B cell (primary cell): ENCODE data around the gene ARHGEF4. TPM values are rescaled to one million over a fixed set of nuclear protein-coding genes. Genes with fewer than 3 reads are reported as not detected.

Experiments
- ATAC-seq: fragments of 200-7000 bp; cut with Tn5 transposase; one replicate; pipeline ENCODE4 v1.10.0; 2021; ENCODE audit warnings: low read depth, mild to moderate bottlenecking, moderate number of reproducible peaks, moderate library complexity
- CTCF ChIA-PET: fragments of 350-600 bp; sonication (Branson Sonifier 250); formaldehyde crosslinking; loops from one replicate; lab custom pipeline; 2021; ENCODE audit warnings: antibody characterized with exemption, inconsistent platforms; lab: Charles Lee
- POLR2A ChIA-PET: fragments of 350-600 bp; sonication (Branson Sonifier 250); formaldehyde crosslinking; loops from one replicate; lab custom pipeline; 2021; ENCODE audit warnings: antibody characterized with exemption; lab: Charles Lee
- DNase-seq: peaks from one replicate; pipeline ENCODE4 v3.0.0; 2013
- H2AFZ ChIP-seq: 2 replicates; pipeline ENCODE4 v1.6.1; 2012; ENCODE audit warnings: mild to moderate bottlenecking, low read depth, low read length; ENCODE audit not compliant: insufficient read depth, poor library complexity, severe bottlenecking
- H3K27ac ChIP-seq, 2 donors: 1 replicate in 1 of 2; 2 replicates in 1 of 2; pipeline ENCODE4 v1.5.1; 2012 to 2013; ENCODE audit warnings: low read length in 2 of 2, mild to moderate bottlenecking in 2 of 2, moderate library complexity in 1 of 2
- H3K27me3 ChIP-seq, 4 experiments: fragments of 200-600 bp in 1 of 4; sonication (generic) in 1 of 4; replicated peaks in 1 of 4; 1 replicate in 2 of 4; 2 replicates in 2 of 4; pipeline versions ENCODE4 v1.6.1 to v1.7.0; 2013 to 2016; ENCODE audit warnings: low read length in 3 of 4, mild to moderate bottlenecking in 2 of 4, mixed read lengths in 1 of 4, moderate library complexity in 1 of 4; ENCODE audit not compliant: insufficient read depth in 4 of 4, control insufficient read depth in 3 of 4; ENCODE audit errors: control extremely low read depth in 1 of 4
- H3K36me3 ChIP-seq, 2 experiments: replicated peaks in 1 of 2; 1 replicate in 1 of 2; 2 replicates in 1 of 2; pipeline versions ENCODE4 v1.6.1 to v1.7.1; 2013; ENCODE audit warnings: low read length in 1 of 2; ENCODE audit not compliant: insufficient read depth in 2 of 2, control insufficient read depth in 1 of 2; ENCODE audit errors: control extremely low read depth in 1 of 2, extremely low read depth in 1 of 2
- H3K4me1 ChIP-seq, 2 donors: fragments of 200-600 bp in 1 of 2; sonication (generic) in 1 of 2; 1 replicate in 1 of 2; 2 replicates in 1 of 2; pipeline versions ENCODE4 v1.5.1 to v1.6.1; 2013 to 2017; ENCODE audit warnings: low read length in 2 of 2; ENCODE audit not compliant: control insufficient read depth in 2 of 2, insufficient read depth in 2 of 2
- H3K4me2 ChIP-seq: replicated peaks from 2 replicates; pipeline ENCODE3; 2012; ENCODE audit warnings: mild to moderate bottlenecking, low read depth, low read length; ENCODE audit not compliant: poor library complexity, severe bottlenecking
- H3K4me3 ChIP-seq, 5 experiments: fragments of 200-600 bp in 1 of 5; sonication (generic) in 1 of 5; 1 replicate in 3 of 5; 2 replicates in 2 of 5; pipeline versions ENCODE4 v1.5.1 to v1.7.0; 2011 to 2016; ENCODE audit warnings: low read length in 4 of 5, mild to moderate bottlenecking in 4 of 5, low read depth in 2 of 5, control low read depth in 1 of 5, moderate library complexity in 1 of 5; ENCODE audit not compliant: insufficient read depth in 1 of 5; ENCODE audit errors: control extremely low read depth in 1 of 5, extremely low read depth in 1 of 5
- H3K79me2 ChIP-seq: fragments of 200-600 bp; sonication (generic); one replicate; pipeline ENCODE4 v1.6.0; 2016; ENCODE audit warnings: low read length; ENCODE audit not compliant: control insufficient read depth, insufficient read depth
- H3K9ac ChIP-seq: fragments of 200-600 bp; sonication (generic); 2 replicates; pipeline ENCODE4 v1.6.1; 2017; ENCODE audit warnings: mild to moderate bottlenecking, low read length, moderate library complexity
- H3K9me3 ChIP-seq, 3 donors: one replicate each; pipeline versions ENCODE4 v1.6.1 to v1.7.1; 2013; ENCODE audit warnings: low read length in 2 of 3; ENCODE audit not compliant: control insufficient read depth in 2 of 3, insufficient read depth in 1 of 3; ENCODE audit errors: control extremely low read depth in 1 of 3
- H4K20me1 ChIP-seq: 2 replicates; pipeline ENCODE4 v1.6.0; 2012; ENCODE audit warnings: mild to moderate bottlenecking, low read length; ENCODE audit not compliant: insufficient read depth, control insufficient read depth, poor library complexity, severe bottlenecking
- H3K27ac Mint-ChIP-seq: one replicate; pipeline ENCODE4 v1.8.0; 2021; ENCODE audit warnings: mixed read lengths
- H3K27me3 Mint-ChIP-seq: one replicate; pipeline ENCODE4 v1.8.0; 2021; ENCODE audit warnings: mixed read lengths
- H3K4me1 Mint-ChIP-seq: one replicate; pipeline ENCODE4 v1.8.0; 2021; ENCODE audit warnings: mixed read lengths
- H3K4me3 Mint-ChIP-seq: one replicate; pipeline ENCODE4 v1.8.0; 2021; ENCODE audit warnings: mixed read lengths
- H3K9me3 Mint-ChIP-seq: one replicate; pipeline ENCODE4 v1.8.0; 2022; ENCODE audit warnings: mixed read lengths; ENCODE audit not compliant: insufficient read depth
- CTCF ChIP-seq: fragments of 200-600 bp; IDR thresholded peaks from one replicate; pipeline ENCODE4 v1.8.0; 2022; ENCODE audit warnings: antibody characterized with exemption, mild to moderate bottlenecking
- EZH2 ChIP-seq: IDR thresholded peaks from 2 replicates; pipeline ENCODE4 v1.6.1; 2012; ENCODE audit warnings: borderline replicate concordance, low read depth, mild to moderate bottlenecking, moderate library complexity, low read length; ENCODE audit not compliant: insufficient read depth, poor library complexity, severe bottlenecking
- WGBS: methylation state at CpG from one replicate; pipeline ENCODE4 v1.1.5; 2013; ENCODE audit warnings: missing lambda C conversion rate; ENCODE audit not compliant: insufficient coverage; 5-methylcytosine and 5-hydroxymethylcytosine counted together
- intact Hi-C: fragments of 100-400 bp; cut with micrococcal nuclease; formaldehyde crosslinking; loops from one replicate; pipeline ENCODE4 v1.10.0; 2022
- polyA plus RNA-seq: library from polyadenylated mRNA; depleted of rRNA; stranded (reverse); fragments of >200 nt; gene quantifications from 2 replicates; pipeline ENCODE4 v1.2.3, GENCODE V29; 2012
- total RNA-seq, 2 donors: library from RNA; stranded (reverse); fragments of 120-200 nt in 1 of 2; gene quantifications; 1 replicate in 1 of 2; 2 replicates in 1 of 2; pipeline versions ENCODE4 v1.2.3 to v1.2.4, GENCODE V29; 2013 to 2022

The ARHGEF4 gene
- total and polyA plus RNA-seq, 2 donors (not counting 1 experiment from before 2014, with no cell fraction given) = 2.1 TPM; not detected in 1

- no peak overlapping the region for H3K4me3 Mint-ChIP-seq
- peaks cover 5% of the 10 kb centered on the region for H3K4me1 Mint-ChIP-seq
- Histone ChIP-seq H3K36me3 (peaks cover 0 to 85% of the 10 kb centered on the region in 2 experiments), H3K79me2 (peaks cover 47% of the 10 kb centered on the region), H3K4me2 (no peak overlapping the region), H3K27me3 (no peaks in the 10 kb centered on the region), H3K27ac (no peak overlapping the region), H2AFZ (no peak overlapping the region), H3K4me3 (no peak overlapping the region), H4K20me1 (peaks cover 80% of the 10 kb centered on the region), H3K4me1 (no peaks in the 10 kb centered on the region), H3K9me3 (no peaks in the 10 kb centered on the region), H3K9ac (no peak overlapping the region)
- no peak overlapping the region for H3K27ac Mint-ChIP-seq
- CTCF ChIA-PET = no interaction called here
- DNase-seq = no peak
- H3K27me3 Mint-ChIP-seq = no peaks in the 10 kb centered on the region
- H3K9me3 Mint-ChIP-seq = no peaks in the 10 kb centered on the region
- POLR2A ChIA-PET = no interaction called here
- 100% methylated on average over 3 of the region's 5 CpGs for WGBS
- no peak for TF ChIP-seq CTCF
- no peak for TF ChIP-seq EZH2
- no peak for ATAC-seq
- intact Hi-C loops = no loop called here
Measured at GRCh38 chr2:131056204-131056931, 219.7 kb downstream of the ARHGEF4 start.

DNA sequence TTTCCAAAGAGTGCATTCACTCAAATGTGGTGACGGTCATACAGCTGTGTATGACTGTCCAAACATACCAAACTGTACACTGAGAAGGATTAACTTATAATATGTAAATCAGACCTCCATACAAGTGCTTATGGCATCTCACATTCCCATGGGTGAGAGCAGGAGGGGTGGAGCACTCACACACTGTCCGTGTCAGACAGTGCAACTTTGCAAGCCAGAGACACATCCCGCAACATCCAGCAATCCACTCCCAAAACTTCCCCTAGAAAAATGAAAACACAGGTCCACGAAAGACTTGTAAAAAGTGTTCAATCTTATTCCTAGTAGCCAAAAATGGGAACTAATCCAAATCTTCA lies 220.2 kb downstream of the ARHGEF4 start:
- H3K4me2 ChIP-seq = no peak overlapping the region
- peaks cover 0 to 82% of the 10 kb centered on the region in 2 experiments for H3K36me3 ChIP-seq
- Mint-ChIP-seq H3K27me3 (no peaks in the 10 kb centered on the region), H3K27ac (no peak overlapping the region), H3K9me3 (no peaks in the 10 kb centered on the region), H3K4me3 (no peak overlapping the region), H3K4me1 (peaks cover 5% of the 10 kb centered on the region)
- intact Hi-C loops = no loop called here
- no peak for DNase-seq
- no peaks in the 10 kb centered on the region for H3K9me3 ChIP-seq
- H3K9ac ChIP-seq = no peak overlapping the region
- POLR2A ChIA-PET = no interaction called here
- H3K27me3 ChIP-seq = no peaks in the 10 kb centered on the region
- H3K4me3 ChIP-seq = no peak overlapping the region
- H3K4me1 ChIP-seq = no peaks in the 10 kb centered on the region
- H2AFZ ChIP-seq = no peak overlapping the region
- TF ChIP-seq CTCF (no peak), EZH2 (no peak)
- no peak overlapping the region for H3K27ac ChIP-seq
- H4K20me1 ChIP-seq = peaks cover 79% of the 10 kb centered on the region
- H3K79me2 ChIP-seq = peaks cover 52% of the 10 kb centered on the region
- 96% methylated on average over 2 of the region's 4 CpGs for WGBS
- no peak for ATAC-seq
- CTCF ChIA-PET = interaction anchor here (0.7 kb wide), 1 partner anchor 48 kb away, joined by 3 read pairs; no protein-coding TSS in a partner anchor
